Measurements from ENCODE around the gene RPS19BP1.

Gene RPS19BP1

GRCh38 chr22:39532215-39533073 lies at the start of gene RPS19BP1:
Gene RPS19BP1 (minus strand): TSS chr22:39532748. CDS start chr22:39532738, 10 bp downstream.
- peak; percentile 96 to 99 for DNase-seq

DNA sequence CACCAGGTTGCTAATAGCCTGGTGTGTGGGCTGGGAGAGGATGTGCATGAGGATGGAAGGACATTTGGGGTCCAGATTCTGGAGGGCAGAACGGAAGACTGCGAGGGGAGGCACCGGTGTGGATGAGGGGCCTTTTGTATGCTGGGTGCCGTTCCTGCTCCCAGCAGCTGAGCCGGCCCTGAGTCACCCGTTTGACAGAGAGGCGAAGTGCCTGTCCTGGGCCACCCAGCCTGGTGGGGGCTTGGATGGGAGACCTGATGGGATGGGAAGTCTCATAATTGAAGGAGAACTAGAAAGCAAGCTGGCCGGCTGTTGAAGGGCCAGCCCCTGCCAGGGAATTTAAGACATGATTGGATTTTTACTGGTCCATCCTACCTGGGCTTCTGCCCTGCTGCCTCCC lies 48.8 kb upstream of the RPS19BP1 start:
- no peak for DNase-seq

GRCh38 chr22:39580795-39581194 lies 48.2 kb upstream of the RPS19BP1 start:
- no peak for DNase-seq

DNA sequence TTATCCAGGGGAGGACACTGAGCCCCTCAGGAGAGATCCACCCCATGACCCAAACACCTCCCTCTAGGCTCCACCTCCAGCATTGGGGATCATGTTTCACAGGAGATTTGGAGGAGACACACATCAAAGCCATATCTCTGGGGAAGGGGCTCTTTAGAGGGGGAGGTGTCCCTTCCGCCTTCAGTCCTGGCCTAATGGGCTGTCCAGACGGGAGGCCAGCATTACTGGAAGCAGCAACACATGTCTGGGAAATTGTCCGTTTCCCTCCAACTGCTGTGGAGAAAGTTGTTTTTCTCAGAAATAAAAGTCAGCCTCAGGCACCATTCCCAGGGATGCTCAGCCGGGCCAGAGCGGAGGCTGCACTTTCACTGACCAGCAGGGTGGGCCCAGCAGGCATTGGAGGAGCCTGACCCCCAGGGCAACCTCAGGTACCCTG lies 47.5 kb upstream of the RPS19BP1 start:
- DNase-seq = no peak

DNA sequence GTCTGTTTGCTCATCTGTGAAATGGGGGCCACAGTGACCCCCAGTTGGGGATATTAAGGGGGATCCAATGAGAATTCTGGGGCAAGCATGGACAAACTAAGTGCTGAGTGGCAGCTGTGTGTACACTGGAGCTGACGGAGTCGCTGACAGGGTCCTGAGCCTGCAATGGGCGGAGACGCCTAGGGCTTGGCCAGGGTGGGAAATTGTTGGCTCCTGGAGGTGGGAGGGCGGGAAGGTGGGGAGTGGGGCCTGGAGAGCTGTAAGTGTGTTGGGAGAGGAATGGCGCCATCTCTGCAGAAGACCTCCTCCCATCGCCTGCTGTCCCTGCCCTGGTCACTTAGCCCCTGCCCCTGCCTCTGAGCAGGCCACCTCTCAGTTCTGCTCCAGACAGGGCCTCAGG lies 45.4 kb upstream of the RPS19BP1 start:
- DNase-seq = no peak

GRCh38 chr22:39577366-39577765 lies 44.8 kb upstream of the RPS19BP1 start:
- DNase-seq = no peak

DNA sequence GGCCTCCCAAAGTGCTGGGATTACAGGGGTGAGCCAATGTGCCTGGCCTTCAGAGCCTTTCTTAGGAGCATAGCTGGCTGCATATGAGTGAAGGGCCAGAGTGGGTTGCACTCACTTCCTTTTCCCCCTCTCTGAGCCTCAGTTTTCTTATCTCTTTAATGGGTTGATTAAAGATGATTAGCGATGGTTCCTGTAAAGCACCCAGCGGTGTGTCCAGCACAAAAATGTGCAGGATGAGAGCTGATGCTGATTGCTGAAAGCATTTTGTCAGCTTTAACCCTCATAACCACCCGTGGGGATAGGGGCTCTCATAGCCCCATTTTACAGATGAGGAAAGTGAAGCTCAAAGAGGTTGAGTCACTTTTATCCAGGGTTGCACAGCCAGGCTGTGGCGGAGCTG lies 43.5 kb upstream of the RPS19BP1 start:
- no peak for DNase-seq

GRCh38 chr22:39575552-39575825 lies 42.9 kb upstream of the RPS19BP1 start:
- DNase-seq = no peak

- DNase-seq = peak in 1 of 2 experiments; percentile 25
Observed at GRCh38 chr22:39574779-39575551, 42.4 kb upstream of the RPS19BP1 start.

- DNase-seq = no peak
Observed at GRCh38 chr22:39571538-39571937, 39.0 kb upstream of the RPS19BP1 start.

- no peak for DNase-seq
Observed at GRCh38 chr22:39570665-39571064, 38.1 kb upstream of the RPS19BP1 start, which contains the start of gene CACNA1I. Gene CACNA1I (plus strand): TSS chr22:39570753. CDS start chr22:39570753, 0 bp downstream.

DNA sequence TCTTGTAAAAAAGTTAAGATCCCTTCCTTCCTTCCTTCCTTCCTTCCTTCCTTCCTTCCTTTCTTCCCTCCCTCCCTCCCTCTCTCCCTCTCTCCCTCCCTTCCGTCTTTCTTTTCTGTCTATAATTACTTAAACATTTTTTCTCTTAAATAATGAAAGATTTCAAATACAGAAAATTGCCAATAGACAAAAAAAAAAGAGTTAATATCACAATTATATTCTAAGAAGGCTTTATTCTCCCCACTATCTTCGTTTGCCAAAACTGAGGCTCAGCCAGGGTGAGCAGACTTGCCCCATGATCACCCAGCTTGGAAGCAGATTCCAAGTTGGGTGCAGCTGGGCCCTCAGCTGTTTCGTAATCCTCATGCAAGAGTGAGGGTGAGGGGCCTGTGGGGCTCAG lies 37.7 kb upstream of the RPS19BP1 start:
- DNase-seq = no peak

GRCh38 chr22:39569066-39569465 lies 36.5 kb upstream of the RPS19BP1 start:
- DNase-seq = no peak

DNA sequence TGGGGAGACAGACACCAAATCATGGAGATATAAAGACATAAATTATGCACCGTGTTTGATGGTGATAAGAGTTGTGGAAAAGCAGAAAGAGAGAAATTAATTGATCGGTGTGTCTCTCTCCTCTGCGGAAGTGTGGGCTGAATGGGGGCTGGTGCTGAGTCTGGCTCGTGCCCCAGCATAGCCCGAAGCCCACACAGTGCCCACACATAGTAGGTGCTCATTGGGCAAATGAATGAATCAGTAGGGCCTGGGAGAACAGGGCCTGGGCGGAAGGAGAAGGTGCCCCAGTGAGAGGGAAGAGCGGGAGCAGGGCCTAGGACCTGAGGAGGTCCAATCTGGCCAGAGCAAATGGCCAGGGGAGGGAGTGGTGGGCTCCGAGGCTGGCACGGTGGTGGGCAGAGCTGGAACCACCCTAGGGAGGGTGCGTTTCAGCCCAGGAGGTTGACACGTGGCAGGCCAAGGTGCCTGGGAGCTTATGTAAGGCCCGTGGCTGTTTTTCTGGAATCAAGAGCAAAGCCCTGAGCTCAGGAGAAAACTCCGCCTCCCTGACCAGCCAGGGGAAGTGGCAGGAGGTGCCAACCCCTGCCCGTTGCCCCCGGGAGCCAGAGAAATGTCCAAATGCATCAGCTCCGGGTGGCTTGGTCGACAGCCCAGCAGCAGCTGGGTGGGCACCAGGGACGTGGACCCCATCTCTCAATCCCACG lies 35.9 kb upstream of the RPS19BP1 start:
- DNase-seq = no peak

GRCh38 chr22:39567135-39567946 lies 34.8 kb upstream of the RPS19BP1 start:
- DNase-seq = no peak

DNA sequence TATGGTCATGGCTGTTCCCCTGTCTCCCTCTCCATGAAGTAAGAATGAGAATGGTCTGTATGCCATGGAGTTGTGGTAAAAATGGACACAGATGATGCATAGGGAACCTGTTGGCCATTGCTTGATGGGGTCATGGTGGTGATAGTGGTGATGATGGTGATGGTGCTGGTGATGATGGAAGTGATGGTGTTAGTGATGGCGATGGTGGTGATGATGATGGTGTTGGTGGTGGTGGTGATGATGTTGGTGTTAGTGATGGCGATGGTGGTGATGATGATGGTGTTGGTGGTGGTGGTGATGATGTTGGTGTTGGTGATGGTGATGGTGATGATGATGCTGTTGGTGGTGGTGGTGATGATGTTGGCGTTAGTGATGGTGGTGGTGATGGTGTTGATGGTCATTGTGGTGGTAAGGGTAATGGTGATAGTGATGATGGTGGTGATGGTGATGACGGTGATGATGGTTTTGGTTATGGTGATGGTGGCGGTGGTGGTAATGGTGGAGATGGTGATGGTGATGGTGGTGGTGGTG lies 32.9 kb upstream of the RPS19BP1 start:
- no peak for DNase-seq

DNA sequence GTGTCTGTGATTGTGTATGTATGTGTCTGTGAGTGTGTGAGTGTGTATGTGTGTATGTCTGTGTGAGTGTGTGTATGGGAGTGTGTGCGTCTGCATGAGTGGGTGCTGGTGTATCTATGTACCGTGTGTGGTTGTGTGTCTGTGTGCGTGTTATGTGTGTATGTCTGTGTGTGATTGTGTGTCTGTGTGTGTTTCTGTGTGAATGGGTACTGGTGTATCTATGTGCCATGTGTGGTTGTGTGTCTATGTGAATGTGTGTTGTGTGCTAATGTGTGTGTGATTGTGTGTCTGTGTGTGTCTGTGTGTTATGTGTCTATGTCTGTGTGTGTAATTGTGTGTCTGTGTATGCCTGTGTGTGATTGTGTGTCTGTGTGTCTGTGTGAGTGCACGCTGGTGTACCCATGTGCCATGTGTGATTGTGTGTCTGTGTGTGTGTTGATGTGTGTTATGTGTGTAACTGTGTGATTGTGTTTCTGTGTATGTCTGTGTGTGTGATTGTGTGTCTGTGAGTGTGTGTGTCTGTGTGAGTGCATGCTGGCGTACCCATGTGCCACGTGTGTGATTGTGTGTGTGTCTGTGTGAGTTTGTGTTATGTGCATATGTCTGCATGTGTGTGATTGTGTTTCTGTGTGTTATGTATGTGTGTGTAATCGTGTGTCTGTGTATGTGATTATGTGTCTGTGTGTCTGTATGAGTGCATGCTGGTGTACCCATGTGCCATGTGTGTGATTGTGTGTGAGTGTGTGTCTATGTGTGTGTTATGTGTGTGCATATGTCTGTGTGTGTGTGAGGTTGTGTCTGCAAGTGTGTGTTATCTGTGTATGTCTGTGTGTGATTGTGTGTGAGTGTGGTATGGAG lies 31.3 kb upstream of the RPS19BP1 start:
- DNase-seq = no peak

DNA sequence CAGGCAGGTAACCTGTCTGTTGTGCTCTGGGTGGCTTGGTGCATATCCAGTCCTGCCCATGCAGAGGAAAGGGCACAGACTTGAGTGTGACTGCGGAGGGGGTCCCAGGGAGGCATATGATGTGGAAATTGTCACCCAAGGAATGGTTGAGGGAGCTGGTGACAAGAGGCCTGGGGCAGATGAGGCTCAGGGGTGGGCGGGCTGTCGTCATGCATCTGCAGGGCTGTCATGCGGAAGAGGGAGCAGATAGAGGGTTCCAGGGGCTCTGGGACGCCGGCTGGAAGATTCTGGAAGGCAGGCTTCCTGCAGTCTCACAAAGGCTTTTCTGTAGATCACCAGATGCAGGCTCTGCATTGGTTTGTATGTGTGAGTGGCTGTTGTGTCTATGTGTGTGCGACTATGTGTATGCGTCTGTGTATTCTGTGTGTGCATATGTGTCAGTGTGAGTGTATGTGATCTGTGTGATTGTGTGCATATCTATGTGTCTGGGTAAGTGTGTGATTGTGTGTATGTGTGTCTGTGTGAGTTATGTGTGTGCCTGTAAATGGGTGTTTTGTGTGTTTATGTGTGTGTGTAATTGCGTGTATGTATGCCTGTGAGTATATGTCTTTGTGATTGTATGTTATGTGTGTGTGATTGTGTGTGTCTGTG lies 30.4 kb upstream of the RPS19BP1 start:
- no peak for DNase-seq

DNA sequence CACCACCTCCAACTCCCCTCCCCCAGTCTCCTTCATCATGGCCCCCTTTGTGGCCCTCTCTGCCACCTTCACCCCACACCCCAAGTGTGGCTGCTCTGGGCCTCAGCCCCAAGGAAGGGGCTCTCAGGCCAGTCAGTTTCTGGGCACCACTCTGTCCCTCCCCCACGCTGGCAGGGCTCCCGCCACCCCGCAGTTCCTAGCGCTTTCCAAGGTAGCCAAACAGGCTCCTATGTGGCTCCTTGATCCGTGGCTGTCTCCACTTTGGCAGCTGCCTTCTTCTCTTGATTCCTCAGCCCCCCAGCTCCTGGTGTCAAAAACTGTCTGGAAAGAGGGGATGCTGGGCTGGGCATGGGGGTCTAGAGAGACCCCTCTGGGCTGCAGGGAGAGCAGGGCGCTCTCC lies 27.6 kb upstream of the RPS19BP1 start:
- no peak for DNase-seq

- no peak for DNase-seq
Observed at GRCh38 chr22:39559456-39560105, 27.0 kb upstream of the RPS19BP1 start.
